Endodermal cell (in vitro differentiated cells): ENCODE results near the gene PCBP2. TPM values are rescaled to one million over a fixed set of nuclear protein-coding genes. Genes with fewer than 3 reads are reported as not detected.
A peak's percentile ranks its signal among the peaks of the same experiment; 100 is the strongest.

Source experiments
- DNase-seq: peaks from one replicate; pipeline ENCODE4 v3.0.0-alpha.2; 2017
- H3K27ac ChIP-seq: 2 replicates; pipeline ENCODE4 v1.5.1; 2013; ENCODE audit warnings: mild to moderate bottlenecking, low read depth, low read length, moderate library complexity
- H3K27me3 ChIP-seq: 2 replicates; pipeline ENCODE4 v1.6.1; 2013; ENCODE audit warnings: mild to moderate bottlenecking, low read length, moderate library complexity; ENCODE audit not compliant: insufficient read depth, control insufficient read depth, poor library complexity, severe bottlenecking
- H3K36me3 ChIP-seq: 2 replicates; pipeline ENCODE4 v1.7.0; 2013; ENCODE audit warnings: mild to moderate bottlenecking, low read length, moderate library complexity; ENCODE audit not compliant: control insufficient read depth, insufficient read depth
- H3K4me1 ChIP-seq: one replicate; pipeline ENCODE4 v1.7.0; 2013; ENCODE audit warnings: low read length; ENCODE audit not compliant: control insufficient read depth, insufficient read depth
- H3K4me3 ChIP-seq: 2 replicates; pipeline ENCODE4 v1.5.1; 2013; ENCODE audit warnings: mild to moderate bottlenecking, low read length, moderate library complexity
- H3K9ac ChIP-seq: 2 replicates; pipeline ENCODE4 v1.6.1; 2013; ENCODE audit warnings: mild to moderate bottlenecking, low read length, moderate library complexity; ENCODE audit not compliant: poor library complexity, severe bottlenecking; ENCODE audit errors: extremely low read depth
- H3K9me3 ChIP-seq: 2 replicates; pipeline ENCODE4 v1.6.1; 2013; ENCODE audit warnings: mild to moderate bottlenecking, low read length, moderate library complexity; ENCODE audit not compliant: control insufficient read depth
- H3K27ac Mint-ChIP-seq: 2 replicates; pipeline ENCODE4 v1.8.0; 2020; ENCODE audit warnings: mixed read lengths
- H3K27me3 Mint-ChIP-seq: 2 replicates; pipeline ENCODE4 v1.8.0; 2021; ENCODE audit warnings: mild to moderate bottlenecking, mixed read lengths; ENCODE audit not compliant: insufficient read depth
- H3K36me3 Mint-ChIP-seq: 2 replicates; pipeline ENCODE4 v1.8.0; 2020; ENCODE audit warnings: low read depth, mixed read lengths
- H3K4me1 Mint-ChIP-seq: 2 replicates; pipeline ENCODE4 v1.8.0; 2020; ENCODE audit warnings: mixed read lengths
- H3K4me3 Mint-ChIP-seq: 2 replicates; pipeline ENCODE4 v1.8.0; 2020; ENCODE audit warnings: mild to moderate bottlenecking, moderate library complexity, mixed read lengths
- H3K9me3 Mint-ChIP-seq: 2 replicates; pipeline ENCODE4 v1.8.0; 2020; ENCODE audit warnings: mild to moderate bottlenecking, mixed read lengths
- CTCF ChIP-seq: fragments of 200-600 bp; sonication (generic); conservative IDR thresholded peaks from 2 replicates; pipeline ENCODE4 v1.5.0; 2021; ENCODE audit warnings: antibody characterized with exemption, mild to moderate bottlenecking
- WGBS, 2 experiments: methylation state at CpG; one replicate each; pipeline versions ENCODE4 v1.1.5 to v1.1.7; 2013; ENCODE audit warnings: missing lambda C conversion rate in 2 of 2, mixed read lengths in 1 of 2; ENCODE audit not compliant: insufficient coverage in 1 of 2, insufficient read length in 1 of 2; 5-methylcytosine and 5-hydroxymethylcytosine counted together
- total RNA-seq, 2 donors: library from RNA; stranded (reverse); fragmentation: NEBNext Ultra II Directional in 1 of 2; extraction: Animal tissue kit (Norgen Biotek cat#: 25700) in 1 of 2; gene quantifications; 2 replicates in 1 of 2; 3 replicates in 1 of 2; pipeline ENCODE4 v1.2.1, GENCODE V29; 2021

PCBP2 gene
- total RNA-seq, 2 donors from 2014 or later, result 1,281 to 1,338 TPM

- H3K27ac Mint-ChIP-seq, result no peak overlapping the region
- Histone ChIP-seq H3K4me3 (no peak overlapping the region), H3K36me3 (peaks cover 98% of the 10 kb centered on the region), H3K27me3 (no peaks in the 10 kb centered on the region), H3K9ac (no peak overlapping the region), H3K4me1 (peaks cover 17% of the 10 kb centered on the region), H3K27ac (no peak overlapping the region), H3K9me3 (no peaks in the 10 kb centered on the region)
- TF ChIP-seq CTCF, result no peak
- peaks cover 86% of the 10 kb centered on the region for H3K36me3 Mint-ChIP-seq
- H3K27me3 Mint-ChIP-seq, result no peaks in the 10 kb centered on the region
- peaks cover 69% of the 10 kb centered on the region for H3K4me1 Mint-ChIP-seq
- no peak overlapping the region for H3K4me3 Mint-ChIP-seq
- no peaks in the 10 kb centered on the region for H3K9me3 Mint-ChIP-seq
- WGBS, 2 experiments, result 92 to 94% methylated on average over 7 to 8 of the region's 8 CpGs
- peak; percentile 45 for DNase-seq
Observed at GRCh38 chr12:53461591-53461990, 9.7 kb downstream of the PCBP2 start.

GRCh38 chr12:53462935-53463334, 11.0 kb downstream of the PCBP2 start:
- no peak overlapping the region for H3K27ac Mint-ChIP-seq
- no peak for TF ChIP-seq CTCF
- peaks cover 14% of the 10 kb centered on the region for H3K4me1 ChIP-seq

GRCh38 chr12:53463802-53464560, 12.1 kb downstream of the PCBP2 start:
- H3K9me3 Mint-ChIP-seq, result no peaks in the 10 kb centered on the region

More at GRCh38 chr12:53462935-53463334, 11.0 kb downstream of the PCBP2 start:
- Histone ChIP-seq H3K4me3 (peak overlapping the region; percentile 14), H3K36me3 (peaks cover 98% of the 10 kb centered on the region), H3K27ac (no peak overlapping the region), H3K27me3 (no peaks in the 10 kb centered on the region), H3K9me3 (no peaks in the 10 kb centered on the region), H3K9ac (no peak overlapping the region)
- Mint-ChIP-seq H3K9me3 (no peaks in the 10 kb centered on the region), H3K36me3 (peaks cover 92% of the 10 kb centered on the region), H3K27me3 (no peaks in the 10 kb centered on the region), H3K4me3 (no peak overlapping the region), H3K4me1 (peaks cover 79% of the 10 kb centered on the region)
- 93% methylated on average over 3 of the region's 3 CpGs; no CpG with 5 or more reads in 1 of the 2 experiments for WGBS, 2 experiments
- DNase-seq, result peak; percentile 49

More at GRCh38 chr12:53463802-53464560, 12.1 kb downstream of the PCBP2 start:
- Histone ChIP-seq H3K4me3 (peak overlapping the region; percentile 14), H3K4me1 (peaks cover 14% of the 10 kb centered on the region), H3K27ac (no peak overlapping the region), H3K9me3 (no peaks in the 10 kb centered on the region), H3K36me3 (peaks cover 98% of the 10 kb centered on the region), H3K27me3 (no peaks in the 10 kb centered on the region), H3K9ac (no peak overlapping the region)
- Mint-ChIP-seq H3K4me1 (peaks cover 80% of the 10 kb centered on the region), H3K27ac (no peak overlapping the region), H3K4me3 (no peak overlapping the region), H3K27me3 (no peaks in the 10 kb centered on the region), H3K36me3 (peaks cover 92% of the 10 kb centered on the region)
- TF ChIP-seq CTCF, result no peak
- 79 to 96% methylated on average over 4 to 5 of the region's 5 CpGs for WGBS, 2 experiments
- peak; percentile 52 for DNase-seq
